Ammon's horn (tissue), 1 donor: ENCODE data around the gene LRRC8B.
"Not testable (repeated sequence)": the region's sequence is repeated elsewhere in the genome, so short reads cannot be mapped to it uniquely, and the experiment has no call there.

Source experiments
- DNase-seq: peaks from one replicate; pipeline ENCODE4 v3.0.0-alpha.2; 2016; ENCODE audit warnings: low spot score

Gene LRRC8B

DNA sequence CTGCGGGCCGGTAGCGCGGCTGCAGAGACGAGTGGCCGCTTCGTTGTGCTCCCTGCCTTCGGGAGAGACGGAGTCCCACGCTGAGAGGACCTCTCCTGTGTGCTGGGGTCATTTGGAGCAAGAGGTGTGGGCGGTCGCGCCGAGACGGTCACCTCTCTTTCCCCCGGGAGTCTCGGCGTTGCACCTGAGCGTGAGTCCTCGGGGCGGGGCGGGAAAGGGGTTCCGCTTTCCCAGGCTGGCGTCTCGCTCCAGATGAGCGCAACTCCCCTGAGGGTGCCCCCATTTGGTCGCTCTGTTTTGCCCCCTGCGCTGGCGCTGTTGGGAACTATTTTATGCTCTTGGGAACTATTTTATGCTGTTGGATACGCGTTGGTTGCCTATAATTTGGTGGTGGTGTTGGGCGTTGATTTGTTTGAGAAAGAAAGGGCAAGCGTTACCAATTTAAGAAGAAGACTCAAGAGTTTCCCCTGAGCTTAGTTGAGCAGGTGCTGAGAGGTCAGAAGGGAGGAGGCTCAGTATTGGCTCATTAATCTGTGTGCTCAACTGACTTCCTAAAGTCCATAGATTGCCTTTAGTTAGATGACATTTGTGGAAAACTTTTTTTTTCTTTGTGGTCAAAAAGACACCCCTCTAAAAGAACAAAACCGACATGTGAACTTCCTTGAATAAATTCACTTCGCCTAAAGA lies 683 bp downstream of the LRRC8B start:
- DNase-seq, result peak; percentile 37

DNA sequence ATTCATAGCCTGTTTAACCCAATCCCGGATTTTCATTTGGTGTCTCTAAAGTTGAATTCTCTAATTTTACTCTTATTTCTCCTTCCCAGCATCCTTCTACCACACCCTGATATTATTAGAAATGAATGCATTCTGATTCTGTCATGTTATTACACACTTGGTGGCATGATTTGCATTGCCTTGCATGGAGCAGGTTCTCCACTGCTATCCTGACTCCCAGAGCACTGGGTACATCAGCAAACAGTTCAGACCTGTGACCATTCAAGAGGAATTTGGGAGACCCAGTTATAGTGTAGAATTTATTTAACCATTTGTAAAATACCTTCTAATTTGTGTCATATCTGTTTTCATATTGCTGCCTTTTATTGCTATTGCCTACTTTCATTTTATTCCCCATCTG lies 2.6 kb downstream of the LRRC8B start:
- DNase-seq, result no peak

DNA sequence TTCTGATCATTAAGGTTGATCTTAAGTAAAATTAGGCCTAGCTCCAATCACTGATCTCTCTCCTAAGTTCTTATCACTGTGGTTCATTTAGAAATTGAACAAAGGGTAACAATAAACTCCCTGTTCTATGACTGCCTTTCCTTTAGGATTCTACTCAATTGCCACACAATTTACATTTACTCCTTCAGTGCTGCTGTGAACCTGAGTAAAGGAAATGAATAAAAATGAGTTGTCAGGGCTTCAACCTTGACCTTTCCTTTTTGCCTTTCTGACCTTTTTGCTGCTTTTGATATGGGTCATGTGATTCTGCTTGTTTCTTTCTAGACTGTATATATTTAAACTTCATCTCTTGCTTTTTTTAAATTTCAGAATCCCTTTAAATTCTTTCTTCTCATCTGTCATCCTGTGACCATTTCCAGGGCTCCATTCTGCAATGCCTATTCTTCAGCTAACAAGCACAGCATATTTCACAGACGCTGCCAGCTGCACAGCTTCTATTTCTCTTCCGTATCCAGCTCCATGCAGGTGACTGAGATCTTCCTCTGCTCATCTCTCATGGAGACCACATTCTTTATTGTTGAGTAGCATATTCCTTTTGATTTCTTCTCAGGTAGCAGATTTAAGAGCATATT lies 3.2 kb downstream of the LRRC8B start:
- DNase-seq, result no peak

DNA sequence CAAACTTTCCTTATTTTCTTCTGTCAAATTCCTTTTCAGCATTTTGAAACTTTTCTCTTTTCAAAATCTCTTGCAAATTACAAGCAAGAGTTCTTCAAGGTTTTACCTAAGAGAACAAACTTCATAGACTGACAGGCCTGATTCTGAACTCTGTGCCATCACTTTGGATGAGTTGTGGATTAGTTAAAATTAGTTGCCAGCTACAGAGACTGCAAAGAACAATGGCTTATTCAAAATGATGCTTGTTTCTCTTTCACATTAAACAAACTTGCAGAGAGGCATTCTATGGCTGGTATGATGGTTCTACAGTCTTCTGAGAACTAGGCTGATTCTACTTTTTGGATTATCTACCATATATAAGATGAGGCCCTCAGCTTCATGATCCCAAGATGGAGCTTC lies 3.8 kb downstream of the LRRC8B start:
- DNase-seq, result no peak

DNA sequence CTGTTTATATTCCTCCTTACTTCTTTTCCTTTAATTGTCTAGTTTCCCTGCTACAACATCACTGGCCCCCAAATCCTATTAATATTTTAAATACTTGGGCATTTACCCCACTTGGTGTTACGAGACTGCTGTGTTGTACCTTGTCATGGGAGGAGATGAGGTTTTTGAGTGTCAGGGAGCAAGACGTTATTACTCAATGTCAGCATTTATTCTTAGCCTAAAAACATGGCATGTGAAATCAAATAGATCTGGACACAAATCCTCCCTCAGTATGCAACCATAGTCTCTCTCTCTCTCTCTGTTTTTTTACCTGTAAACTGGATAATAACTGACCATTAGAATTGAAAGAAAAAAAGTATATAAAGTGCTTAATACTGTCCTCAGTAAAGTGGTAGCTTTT lies 4.6 kb downstream of the LRRC8B start:
- no peak for DNase-seq

DNA sequence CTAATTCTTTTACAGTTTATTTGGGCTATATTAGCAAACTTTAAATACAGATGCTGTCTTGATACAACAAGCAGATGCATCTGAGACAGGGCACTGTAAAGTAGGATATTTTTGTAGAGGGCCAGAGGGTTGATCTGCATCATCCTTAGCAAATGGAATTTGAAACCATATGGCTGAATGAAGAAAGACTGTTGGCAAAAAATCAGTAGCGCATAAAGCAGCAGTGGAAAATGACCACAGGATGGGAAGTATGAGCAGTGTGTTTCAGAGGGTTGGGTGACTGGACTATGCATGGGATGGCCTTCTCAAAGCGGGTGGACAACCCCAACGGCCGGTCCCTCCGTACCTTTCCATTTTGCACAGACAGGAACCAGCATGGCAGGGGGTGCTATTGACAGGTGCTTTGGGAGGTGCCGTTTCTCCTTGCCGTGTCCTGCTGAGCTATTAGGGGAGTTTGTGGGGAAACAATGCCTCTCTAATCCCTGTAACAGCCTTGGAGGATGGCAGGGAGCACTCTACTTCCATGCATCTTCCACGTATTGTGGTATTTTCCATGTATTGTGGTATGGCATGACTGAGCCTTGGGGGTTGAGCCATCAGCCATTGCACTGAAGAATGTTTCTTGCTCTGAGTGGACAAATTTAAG lies 5.9 kb downstream of the LRRC8B start:
- DNase-seq, result no peak

DNA sequence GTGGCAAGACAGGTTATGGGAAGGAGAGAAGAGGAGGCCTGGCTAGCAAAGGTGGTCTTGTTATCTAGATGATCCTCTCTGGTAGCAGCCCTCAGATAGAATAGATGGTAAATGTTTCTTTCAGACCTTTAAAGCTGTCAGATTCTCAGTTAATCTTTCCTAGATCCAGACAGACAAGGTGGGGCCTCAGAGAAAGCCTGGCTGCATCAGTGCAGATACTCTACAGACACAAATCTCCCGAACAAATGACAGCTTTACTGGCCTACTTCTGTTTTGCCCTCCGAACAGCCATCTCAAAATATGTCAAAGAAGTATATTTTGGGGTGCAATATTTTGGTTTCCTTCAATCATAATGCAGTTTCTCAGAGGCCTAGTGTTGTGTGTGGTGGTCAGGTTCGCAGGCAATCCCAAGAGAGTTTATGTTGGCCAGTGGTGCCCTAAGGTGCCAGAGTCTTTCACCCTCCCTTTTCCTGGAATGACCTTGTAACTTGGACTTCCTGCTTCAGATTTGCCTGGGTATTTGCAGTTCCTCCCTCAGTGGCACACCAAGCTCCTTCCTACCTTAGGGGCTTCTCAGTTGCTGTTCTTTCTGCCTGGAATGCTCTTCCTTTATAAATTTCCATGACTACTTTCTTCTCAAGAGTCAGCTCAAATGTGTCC lies 7.0 kb downstream of the LRRC8B start:
- DNase-seq, result no peak

DNA sequence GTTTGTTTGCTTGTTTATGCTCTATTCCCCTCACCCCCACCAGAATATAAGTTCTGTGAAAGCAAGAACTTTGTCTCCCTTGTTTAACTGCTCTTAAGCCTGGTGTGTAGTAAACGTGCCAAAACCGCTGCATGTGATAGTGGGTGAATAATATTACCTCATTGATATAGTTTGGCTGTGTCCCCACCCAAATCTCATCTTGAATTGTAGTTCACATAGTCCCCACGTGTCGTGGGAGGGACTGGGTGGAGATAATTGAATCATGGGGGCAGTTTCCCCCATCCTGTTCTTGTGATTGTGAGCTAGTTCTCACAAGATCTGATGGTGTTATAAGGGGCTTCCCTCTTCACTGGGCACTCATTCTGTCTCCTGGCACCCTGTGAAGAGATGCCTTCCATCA lies 7.6 kb downstream of the LRRC8B start:
- no peak for DNase-seq

DNA sequence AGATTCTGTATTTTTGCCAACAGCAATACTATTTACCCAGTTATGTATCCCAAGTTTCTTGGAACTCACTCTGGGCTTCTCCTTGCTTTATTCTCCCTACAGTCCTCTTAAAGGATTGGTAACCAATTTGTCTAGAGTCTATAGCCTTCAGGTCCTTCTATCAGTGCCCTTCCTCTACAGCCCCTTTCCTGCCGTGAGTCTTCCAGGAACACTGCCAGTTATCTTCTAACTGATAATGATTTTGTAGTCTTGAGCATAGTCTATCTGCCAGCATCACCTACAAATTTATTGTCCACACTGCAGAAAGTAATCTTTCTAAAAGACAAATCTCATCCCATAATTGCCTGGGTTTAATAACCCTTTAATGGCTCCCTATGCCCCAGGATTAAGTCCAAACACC lies 8.2 kb downstream of the LRRC8B start:
- no peak for DNase-seq

DNA sequence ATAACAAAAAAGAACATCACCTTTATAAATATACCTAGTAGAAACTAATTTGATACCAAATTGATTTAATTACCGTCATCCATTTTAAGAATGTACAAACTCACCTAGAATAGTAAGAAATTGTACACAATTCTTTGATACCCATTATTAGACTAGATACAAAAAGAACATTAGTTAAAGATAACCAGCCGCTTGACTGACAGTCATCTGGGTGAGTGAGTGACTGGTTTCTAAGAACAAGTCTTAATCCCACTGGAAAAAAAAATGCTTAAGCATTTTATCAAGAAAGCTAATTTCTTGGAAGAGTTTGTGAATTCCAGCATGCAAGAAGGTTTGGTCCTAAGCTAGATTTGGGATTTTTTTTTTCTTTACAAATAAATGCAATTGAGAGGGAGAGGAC lies 10.9 kb downstream of the LRRC8B start:
- no peak for DNase-seq

DNA sequence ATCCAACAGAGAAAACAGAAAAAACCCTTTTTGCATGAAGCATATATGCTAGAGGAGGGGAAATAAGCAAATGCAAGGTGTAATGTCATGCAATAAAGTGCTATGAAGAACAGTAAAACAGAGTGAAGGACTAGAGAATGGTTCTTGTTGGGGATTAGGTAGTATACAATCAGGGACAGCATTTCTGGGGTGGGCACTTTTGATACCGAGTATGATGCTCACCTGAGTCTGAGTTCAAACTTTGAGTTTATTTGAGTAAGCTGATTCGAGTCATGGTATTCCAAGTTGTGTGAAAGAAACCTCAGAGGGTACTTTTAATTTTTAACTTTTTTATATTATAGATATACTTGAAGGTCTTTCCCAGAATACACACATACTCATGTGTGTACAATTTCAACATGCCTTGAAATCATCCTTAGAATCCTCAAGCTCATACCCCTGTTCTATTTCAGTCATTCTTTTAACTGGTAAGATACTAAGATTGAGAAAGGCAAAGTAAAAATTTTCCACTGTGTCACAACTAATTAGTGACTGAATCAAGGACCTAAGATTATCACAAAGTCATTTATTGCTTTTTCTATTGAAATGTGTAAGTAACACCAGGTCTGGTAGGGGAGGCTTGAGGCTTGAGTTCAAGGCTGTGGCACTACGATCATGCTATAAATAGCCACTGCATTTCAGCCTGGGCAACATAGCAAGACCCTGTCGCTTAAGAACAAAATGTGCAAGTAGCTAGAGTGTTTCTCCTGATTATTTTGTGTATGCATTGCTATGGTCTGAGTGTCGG lies 12.1 kb downstream of the LRRC8B start:
- DNase-seq, result no peak

DNA sequence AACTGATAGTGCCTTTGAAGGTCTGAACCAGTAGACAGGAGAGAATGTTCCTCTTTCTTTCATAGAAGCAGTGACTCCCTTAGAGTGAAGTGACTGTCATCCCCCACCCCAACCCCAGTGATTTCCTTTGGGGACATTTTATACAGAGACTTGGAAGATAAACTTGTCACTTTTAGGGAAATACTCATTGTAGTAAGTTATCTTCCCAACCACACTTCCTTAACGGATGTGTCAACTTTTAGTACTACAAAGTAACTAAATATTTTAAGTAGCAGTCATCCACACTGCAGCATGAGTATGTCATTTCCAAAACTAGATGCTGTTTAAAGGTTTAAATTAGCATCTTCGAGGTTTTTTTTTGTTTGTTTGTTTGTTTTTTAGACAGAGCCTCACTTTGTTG lies 13.7 kb downstream of the LRRC8B start:
- DNase-seq, result no peak

DNA sequence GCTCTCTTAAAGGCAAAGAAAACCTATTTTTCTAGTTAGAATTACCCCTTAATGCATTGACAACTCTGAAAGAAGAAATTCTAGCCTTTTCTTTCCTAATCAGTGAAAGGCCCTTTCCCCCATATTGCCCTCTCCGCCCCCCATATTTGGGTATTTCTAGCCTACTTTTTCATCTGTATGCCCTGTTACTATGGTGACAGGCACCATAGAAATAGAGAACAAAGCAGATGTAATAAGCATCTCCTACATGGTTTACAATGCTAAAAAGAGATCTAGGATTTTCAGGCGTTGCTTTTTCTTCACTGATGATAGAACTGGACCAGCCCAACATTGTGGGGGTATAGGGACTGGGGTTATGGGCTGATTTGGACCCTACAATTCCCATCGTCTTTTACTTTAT lies 14.5 kb downstream of the LRRC8B start:
- DNase-seq, result no peak

DNA sequence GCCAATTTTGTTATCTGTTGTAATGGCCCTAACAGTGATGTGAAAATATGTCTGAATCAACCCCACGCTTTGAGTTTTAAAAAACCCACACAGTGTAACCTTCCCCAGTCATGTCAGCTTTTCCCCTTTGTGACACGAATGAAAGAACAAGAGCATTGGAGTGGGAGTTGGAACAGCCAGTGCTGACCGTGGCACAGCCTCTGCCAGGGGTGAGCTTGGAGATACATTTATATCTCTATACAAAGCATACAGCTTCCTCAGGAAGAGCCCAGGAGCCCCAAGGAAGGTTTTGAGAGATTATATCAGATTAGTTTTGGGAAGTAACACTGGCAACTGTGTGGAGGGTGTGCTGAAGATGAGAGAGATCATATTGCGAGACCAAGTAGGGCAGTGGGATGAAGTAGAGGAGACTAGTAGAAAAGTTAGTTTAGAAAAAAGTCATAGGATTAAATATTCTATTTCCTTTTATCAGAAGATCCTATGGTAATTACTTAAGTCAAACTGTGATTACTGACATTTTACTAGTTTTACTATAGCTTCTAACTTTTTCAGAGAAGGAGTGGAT lies 15.9 kb downstream of the LRRC8B start:
- DNase-seq, result no peak

DNA sequence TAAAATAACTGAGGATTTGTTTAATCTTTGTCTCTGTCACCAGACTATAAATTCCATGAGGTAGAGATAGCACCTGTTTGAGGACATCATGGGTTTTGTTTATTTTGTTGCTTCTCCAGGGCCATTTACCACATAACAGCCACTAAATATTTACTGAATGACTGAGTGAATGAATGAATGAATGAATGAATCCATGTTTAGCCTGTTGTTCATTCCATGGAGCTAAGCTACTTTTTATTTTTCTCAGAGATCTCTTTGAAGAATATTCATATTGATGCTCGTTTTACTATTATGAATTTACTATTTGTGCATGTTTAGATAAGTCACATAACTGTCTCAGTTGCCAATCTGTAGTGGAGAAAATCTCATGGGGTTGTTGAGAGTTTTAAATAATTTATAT lies 17.7 kb downstream of the LRRC8B start:
- no peak for DNase-seq

DNA sequence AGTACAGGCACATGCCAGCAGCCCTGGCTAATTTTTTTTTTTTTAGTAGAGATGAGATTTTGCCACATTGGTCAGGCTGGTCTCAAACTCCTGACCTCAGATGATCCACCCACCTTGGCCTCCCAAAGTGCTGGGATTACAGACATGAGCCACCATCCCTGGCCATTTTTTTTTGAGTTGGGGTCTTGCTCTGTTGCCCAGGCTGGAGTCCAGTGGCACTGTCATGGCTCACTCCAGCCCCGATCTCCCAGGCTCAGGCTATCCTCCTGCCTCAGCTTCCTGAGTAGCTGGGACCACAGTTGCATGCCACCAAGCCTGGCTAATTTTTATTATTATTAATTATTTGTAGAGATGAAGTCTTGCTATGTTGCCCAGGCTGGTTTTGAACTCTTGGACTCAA lies 19.0 kb downstream of the LRRC8B start:
- DNase-seq, result not testable (repeated sequence)

DNA sequence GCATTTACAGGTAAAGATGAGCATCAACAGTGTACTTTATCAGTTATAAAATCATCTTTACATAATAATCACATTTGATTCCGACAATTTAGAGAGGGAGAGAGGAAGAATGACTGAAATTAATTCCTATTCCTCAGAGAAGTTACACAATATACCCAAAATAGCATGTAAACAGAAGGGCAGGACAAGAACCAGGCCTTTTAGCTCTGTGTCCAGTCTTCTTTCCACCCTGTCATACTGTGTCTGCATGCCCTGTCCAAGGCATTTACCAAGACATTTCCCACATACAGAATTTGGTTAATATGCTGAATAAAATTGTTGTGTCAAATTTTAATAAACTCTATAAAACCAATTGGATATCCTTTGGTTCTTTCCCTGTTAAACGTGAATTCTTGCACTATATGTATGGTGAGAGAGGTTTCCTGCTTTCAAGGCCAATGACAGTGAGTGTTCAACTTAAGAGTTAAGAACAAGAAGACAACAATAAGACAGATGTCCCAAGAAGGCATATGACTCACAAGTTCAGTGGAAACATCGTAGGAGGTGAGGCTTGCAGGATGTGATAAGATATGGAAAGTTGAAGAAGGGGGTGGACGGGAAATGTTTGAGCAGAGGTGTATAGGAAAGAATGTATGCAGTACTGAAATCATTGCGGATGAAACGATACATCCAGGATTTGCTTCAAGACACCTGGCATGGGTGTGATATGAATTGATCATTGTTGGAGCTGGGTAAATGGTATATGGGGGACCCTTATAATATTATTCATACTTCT lies 20.8 kb downstream of the LRRC8B start:
- DNase-seq, result no peak

DNA sequence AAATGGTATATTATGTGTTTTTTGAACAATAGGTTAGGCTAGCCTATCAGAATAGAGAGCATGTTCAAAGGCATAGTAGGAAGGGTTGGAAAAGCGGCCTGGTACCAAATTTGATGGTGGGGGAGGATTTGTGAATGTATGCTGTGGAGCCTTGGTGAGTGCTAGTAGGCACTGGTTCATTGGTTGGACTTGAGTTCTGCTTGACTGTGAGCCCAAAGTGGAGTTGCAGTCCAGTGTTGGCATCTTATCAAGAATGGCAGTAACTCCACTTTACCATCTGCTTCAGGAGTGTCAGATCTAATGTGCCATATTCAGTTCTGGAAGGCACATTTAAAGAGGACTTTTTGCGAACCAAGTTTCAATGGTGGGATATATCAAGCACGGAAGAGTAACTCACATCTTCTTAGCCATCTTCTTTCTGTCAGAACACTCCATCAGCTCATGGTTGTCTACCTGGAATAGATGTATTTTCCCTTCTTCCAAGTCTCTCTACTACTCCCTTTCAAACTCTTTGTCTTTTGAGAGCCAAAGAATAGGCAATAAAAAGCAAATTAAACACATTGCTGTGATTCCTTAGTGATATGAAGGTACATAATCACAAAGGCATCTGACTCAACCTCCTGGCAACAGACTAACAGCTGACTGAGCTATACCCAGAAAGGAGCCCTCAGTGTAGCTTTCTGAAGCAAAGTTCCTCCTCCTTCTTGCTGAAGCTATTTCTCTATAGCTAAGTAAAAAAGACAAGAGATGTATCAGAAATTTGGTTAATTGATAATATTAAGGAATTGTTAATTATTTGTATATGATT lies 21.7 kb downstream of the LRRC8B start:
- DNase-seq, result no peak

DNA sequence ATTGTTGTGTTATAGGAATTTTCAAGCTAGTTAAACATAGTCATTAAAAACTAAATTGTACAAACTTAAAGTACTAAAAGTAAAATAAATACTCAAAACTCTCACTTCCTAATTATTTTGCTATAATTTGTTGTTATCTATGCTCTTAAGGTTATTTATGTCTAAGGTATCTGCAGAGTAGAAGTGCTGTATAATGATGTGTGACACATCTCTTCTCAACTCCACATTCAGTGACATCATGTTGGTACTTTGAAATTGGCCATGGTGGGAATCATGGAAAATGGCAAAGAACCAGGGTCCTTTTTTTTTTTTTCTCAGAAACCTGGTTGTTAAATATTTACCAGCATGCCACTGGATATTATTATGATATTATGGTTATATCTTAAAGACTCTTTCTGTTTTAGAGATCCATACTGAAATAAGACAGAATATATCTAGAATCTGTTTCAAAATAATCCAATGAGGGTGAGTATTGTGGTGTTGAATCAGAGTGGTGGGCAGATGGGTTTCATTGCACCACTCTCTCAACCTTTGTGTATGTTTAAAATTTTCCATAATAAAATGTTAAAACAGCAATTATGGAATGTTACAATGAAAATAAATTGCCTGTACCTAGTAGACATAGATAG lies 22.4 kb downstream of the LRRC8B start:
- DNase-seq, result no peak
